ENCODE results near the gene BAIAP2L1. TPM values are rescaled to one million over a fixed set of nuclear protein-coding genes. Genes with fewer than 3 reads are reported as not detected.

The BAIAP2L1 gene
- total and polyA plus RNA-seq, 2 experiments from 2014 or later = 24.1 to 38.3 TPM

- Histone ChIP-seq H3K36me3 (ENCODE audit: insufficient read depth) (no peaks in the 10 kb centered on the region), H4K20me1 (replicated peaks; ENCODE audit: insufficient read depth) (peaks cover 6% of the 10 kb centered on the region; the same call in 1 of the 2 replicates), H3K4me3 (no peak overlapping the region), H3K27ac (ENCODE audit: low read depth) (peak overlapping the region; percentile 26; the same call in 1 of the 2 replicates), H3K9me2 (ENCODE audit: insufficient read depth) (no peaks in the 10 kb centered on the region), H3K27me3 (ENCODE audit: insufficient read depth) (no peaks in the 10 kb centered on the region), H3K4me1 (ENCODE audit: insufficient read depth) (peaks cover 19% of the 10 kb centered on the region), H3K79me2 (replicated peaks; ENCODE audit: insufficient read depth) (peaks cover 11% of the 10 kb centered on the region), H3K4me2 (no peak overlapping the region), H3F3A (replicated peaks; ENCODE audit: low read depth) (peaks cover 14% of the 10 kb centered on the region; the same call in 1 of the 2 replicates), H2AFZ (no peak overlapping the region)
- DNase-seq (ENCODE audit: low spot score) (no peak), ATAC-seq (no peak)
- TF ChIP-seq POLR2AphosphoS5 (IDR thresholded peaks at IDR 0.05; ENCODE audit: low read depth) (no peak), JUNB (IDR thresholded peaks at IDR 0.05; ENCODE audit: unreplicated experiment) (no peak), NANOG (IDR thresholded peaks at IDR 0.05; ENCODE audit: borderline replicate concordance) (no peak), REST (IDR thresholded peaks at IDR 0.05; ENCODE audit: unreplicated experiment) (no peak), STAT1 (IDR thresholded peaks at IDR 0.05; ENCODE audit: unreplicated experiment) (no peak), EZH2 (IDR thresholded peaks at IDR 0.05; ENCODE audit: low read depth, unreplicated experiment) (no peak), CTCF (conservative IDR thresholded peaks at IDR 0.05; ENCODE audit: low read depth in 2 of 2) (no peak), ZNF331 (CRISPR knock-in tag; IDR thresholded peaks at IDR 0.05; ENCODE audit: low read depth) (no peak), ZNF462 (CRISPR knock-in tag; IDR thresholded peaks at IDR 0.05) (no peak), CREB1 (CRISPR knock-in tag; IDR thresholded peaks at IDR 0.05; ENCODE audit: low read depth) (no peak), ETS1 (IDR thresholded peaks at IDR 0.05) (no peak), EZH2phosphoT487 (IDR thresholded peaks at IDR 0.05; ENCODE audit: unreplicated experiment) (no peak), ZNF114 (CRISPR knock-in tag; IDR thresholded peaks at IDR 0.05) (no peak)
- Mint-ChIP-seq H3K27ac (no peak overlapping the region), H3K4me3 (no peak overlapping the region), H3K36me3 (ENCODE audit: low read depth) (no peaks in the 10 kb centered on the region; the same call in 2 of the 3 replicates), H3K4me1 (peaks cover 15% of the 10 kb centered on the region; the same call in 2 of the 3 replicates), H3K27me3 (ENCODE audit: insufficient read depth, low read depth, poor library complexity) (peaks cover 7% of the 10 kb centered on the region), H3K9me3 (no peaks in the 10 kb centered on the region)
Observed at GRCh38 chr7:98254516-98254915, 146.4 kb downstream of the BAIAP2L1 start.

All from GM23338 (cell line).